Chondrocyte (in vitro differentiated cells): ENCODE results near the gene RPL14. TPM values are rescaled to one million over a fixed set of nuclear protein-coding genes. Genes with fewer than 3 reads are reported as not detected.

Experiments used
- DNase-seq: peaks from one replicate; pipeline ENCODE4 v3.0.0; 2021; ENCODE audit warnings: mixed read lengths, low spot score
- H3K27ac Mint-ChIP-seq: one replicate; pipeline ENCODE4 v1.8.0; 2021; ENCODE audit warnings: mild to moderate bottlenecking, moderate library complexity, mixed read lengths; ENCODE audit not compliant: unreplicated experiment
- H3K27me3 Mint-ChIP-seq: 2 replicates; pipeline ENCODE4 v1.8.0; 2021; ENCODE audit warnings: low read depth, mixed read lengths
- H3K36me3 Mint-ChIP-seq: 2 replicates; pipeline ENCODE4 v1.8.0; 2021; ENCODE audit warnings: low read depth, mixed read lengths
- H3K4me1 Mint-ChIP-seq: 2 replicates; pipeline ENCODE4 v1.8.0; 2021; ENCODE audit warnings: low read depth, mild to moderate bottlenecking, mixed read lengths
- H3K4me3 Mint-ChIP-seq: one replicate; pipeline ENCODE4 v1.8.0; 2021; ENCODE audit warnings: mild to moderate bottlenecking, moderate library complexity, mixed read lengths; ENCODE audit not compliant: unreplicated experiment
- H3K9me3 Mint-ChIP-seq: 2 replicates; pipeline ENCODE4 v1.8.0; 2021; ENCODE audit warnings: low read depth, mixed read lengths
- long read RNA-seq: library from polyadenylated mRNA; stranded (forward); transcript quantifications from one replicate; pipeline ENCODE4 v2.0.0, GENCODE V29; 2021
- total RNA-seq: library from RNA; stranded (reverse); gene quantifications from 3 replicates; pipeline ENCODE4 v1.2.1, GENCODE V29; 2021
- TF ChIP-seq, protein P1 (sequence below): fragments of 200-600 bp; sonication (generic); IDR thresholded peaks from 2 replicates; pipeline ENCODE4 v1.5.0; 2021; ENCODE audit warnings: antibody characterized with exemption, mild to moderate bottlenecking, moderate library complexity

Gene RPL14
- 1,107 to 1,188 TPM (median 1,159 TPM) in 3 replicates for total RNA-seq
- long read RNA-seq, full-length matches to known transcripts, result 205 of 211 reads
- long read RNA-seq, partial matches to known transcripts, result 4 of 211 reads
- long read RNA-seq, other reads (novel, unspliced or antisense), result 2 of 211 reads

DNA sequence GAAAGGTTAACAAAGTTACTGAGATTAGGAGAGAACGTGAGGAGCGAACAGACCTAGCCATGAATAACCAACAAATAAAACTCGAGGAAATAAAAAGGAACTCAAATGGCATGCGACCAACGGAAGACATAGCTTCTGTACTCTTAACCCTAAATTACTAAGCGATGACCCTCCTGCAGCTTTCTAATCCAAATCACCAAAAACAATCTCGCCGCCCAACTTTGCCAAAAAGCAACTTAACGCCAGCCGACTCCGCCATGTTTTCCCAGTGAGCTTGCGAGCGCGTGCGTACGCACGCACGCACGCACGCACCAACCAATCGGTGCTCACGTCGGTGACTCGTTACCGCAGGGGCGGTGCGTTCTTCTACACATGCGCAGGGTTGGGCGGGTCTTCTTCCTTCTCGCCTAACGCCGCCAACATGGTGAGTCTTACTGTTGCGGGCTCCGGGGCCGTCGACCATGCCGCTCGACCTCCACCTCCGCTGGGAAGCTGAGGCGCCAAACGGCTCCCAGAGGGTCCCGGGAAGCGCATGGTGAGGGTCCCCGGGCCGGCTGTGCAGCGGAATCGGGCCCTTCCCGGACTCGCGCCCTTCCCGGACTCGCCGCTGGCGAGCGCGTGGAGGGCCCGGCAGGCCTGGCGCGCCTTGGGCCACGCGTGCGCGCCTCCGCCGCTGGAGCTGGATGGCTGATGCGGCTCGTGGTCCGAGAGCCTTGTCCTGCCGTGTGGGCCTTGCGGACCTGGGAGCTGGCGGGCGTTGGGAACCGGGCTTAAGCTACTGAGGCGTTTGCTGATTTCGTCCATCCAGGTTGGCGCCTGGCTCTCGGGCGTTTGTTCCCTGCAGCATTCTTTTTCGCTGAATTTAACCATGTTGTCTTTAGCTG is at the start of gene RPL14:
Gene RPL14 (plus strand): TSS at position 400 of the 884 bp plus-strand sequence. CDS start 133 bp downstream, at position 533.
- peak within 1 kb of the TSS; percentile 76 for H3K27ac Mint-ChIP-seq
- TF ChIP-seq, protein P1, sequence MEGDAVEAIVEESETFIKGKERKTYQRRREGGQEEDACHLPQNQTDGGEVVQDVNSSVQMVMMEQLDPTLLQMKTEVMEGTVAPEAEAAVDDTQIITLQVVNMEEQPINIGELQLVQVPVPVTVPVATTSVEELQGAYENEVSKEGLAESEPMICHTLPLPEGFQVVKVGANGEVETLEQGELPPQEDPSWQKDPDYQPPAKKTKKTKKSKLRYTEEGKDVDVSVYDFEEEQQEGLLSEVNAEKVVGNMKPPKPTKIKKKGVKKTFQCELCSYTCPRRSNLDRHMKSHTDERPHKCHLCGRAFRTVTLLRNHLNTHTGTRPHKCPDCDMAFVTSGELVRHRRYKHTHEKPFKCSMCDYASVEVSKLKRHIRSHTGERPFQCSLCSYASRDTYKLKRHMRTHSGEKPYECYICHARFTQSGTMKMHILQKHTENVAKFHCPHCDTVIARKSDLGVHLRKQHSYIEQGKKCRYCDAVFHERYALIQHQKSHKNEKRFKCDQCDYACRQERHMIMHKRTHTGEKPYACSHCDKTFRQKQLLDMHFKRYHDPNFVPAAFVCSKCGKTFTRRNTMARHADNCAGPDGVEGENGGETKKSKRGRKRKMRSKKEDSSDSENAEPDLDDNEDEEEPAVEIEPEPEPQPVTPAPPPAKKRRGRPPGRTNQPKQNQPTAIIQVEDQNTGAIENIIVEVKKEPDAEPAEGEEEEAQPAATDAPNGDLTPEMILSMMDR, result no peak
- H3K9me3 Mint-ChIP-seq, result no peaks in the 10 kb centered on the region
- H3K36me3 Mint-ChIP-seq, result peaks cover 26% of the 10 kb centered on the region
- peak; percentile 97 for DNase-seq
- peak within 1 kb of the TSS; percentile 74 for H3K4me3 Mint-ChIP-seq
- H3K4me1 Mint-ChIP-seq, result peaks cover 49% of the 10 kb centered on the region
- H3K27me3 Mint-ChIP-seq, result no peaks in the 10 kb centered on the region

DNA sequence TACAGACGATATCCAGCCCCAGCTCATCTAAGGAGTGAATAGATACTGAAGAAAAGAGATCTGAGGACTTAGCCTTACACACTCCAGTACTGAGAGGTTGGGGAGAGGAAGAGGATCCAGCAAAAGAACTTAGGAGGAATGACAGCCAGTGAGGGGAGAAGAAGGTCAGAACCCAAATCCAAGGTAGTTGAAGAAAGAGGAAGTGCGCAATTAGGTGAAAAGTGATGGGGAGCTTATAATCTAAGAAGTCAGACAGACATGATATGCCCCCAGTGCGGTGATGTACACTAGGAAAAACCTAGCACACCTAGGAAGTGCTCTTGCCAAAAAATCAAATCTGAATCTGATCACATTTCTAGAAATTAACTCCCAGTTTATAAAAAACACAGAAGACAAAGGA is 49.5 kb upstream of the RPL14 start:
- H3K36me3 Mint-ChIP-seq, result no peaks in the 10 kb centered on the region
- no peaks in the 10 kb centered on the region for H3K27me3 Mint-ChIP-seq
- no peak overlapping the region for H3K27ac Mint-ChIP-seq
- no peaks in the 10 kb centered on the region for H3K9me3 Mint-ChIP-seq
- no peak for DNase-seq
- H3K4me1 Mint-ChIP-seq, result no peaks in the 10 kb centered on the region
- no peak overlapping the region for H3K4me3 Mint-ChIP-seq
- TF ChIP-seq, protein P1, result no peak

DNA sequence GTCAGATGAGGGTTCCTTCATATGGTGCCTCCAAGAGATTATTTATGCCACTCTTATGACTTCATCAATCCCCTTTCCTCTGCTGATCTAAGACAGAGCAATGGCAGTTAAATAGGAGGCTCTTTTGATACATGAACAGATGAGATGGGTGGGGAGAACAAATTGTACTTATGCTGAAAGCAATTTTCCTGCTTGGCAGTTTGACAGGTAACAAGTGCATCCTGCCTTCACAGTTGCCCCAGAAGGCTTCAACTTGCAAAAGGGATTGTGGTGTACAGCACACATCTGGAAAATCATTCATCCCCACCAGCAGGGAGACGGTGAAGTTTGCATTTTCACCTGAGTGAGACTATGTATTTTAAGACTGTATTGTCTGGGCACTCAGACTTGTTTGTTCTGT is 42.9 kb upstream of the RPL14 start:
- no peak overlapping the region for H3K27ac Mint-ChIP-seq
- H3K4me1 Mint-ChIP-seq, result no peaks in the 10 kb centered on the region
- DNase-seq, result no peak
- no peaks in the 10 kb centered on the region for H3K36me3 Mint-ChIP-seq
- TF ChIP-seq, protein P1, result no peak
- H3K27me3 Mint-ChIP-seq, result peaks cover 18% of the 10 kb centered on the region
- H3K4me3 Mint-ChIP-seq, result no peak overlapping the region
- H3K9me3 Mint-ChIP-seq, result no peaks in the 10 kb centered on the region

DNA sequence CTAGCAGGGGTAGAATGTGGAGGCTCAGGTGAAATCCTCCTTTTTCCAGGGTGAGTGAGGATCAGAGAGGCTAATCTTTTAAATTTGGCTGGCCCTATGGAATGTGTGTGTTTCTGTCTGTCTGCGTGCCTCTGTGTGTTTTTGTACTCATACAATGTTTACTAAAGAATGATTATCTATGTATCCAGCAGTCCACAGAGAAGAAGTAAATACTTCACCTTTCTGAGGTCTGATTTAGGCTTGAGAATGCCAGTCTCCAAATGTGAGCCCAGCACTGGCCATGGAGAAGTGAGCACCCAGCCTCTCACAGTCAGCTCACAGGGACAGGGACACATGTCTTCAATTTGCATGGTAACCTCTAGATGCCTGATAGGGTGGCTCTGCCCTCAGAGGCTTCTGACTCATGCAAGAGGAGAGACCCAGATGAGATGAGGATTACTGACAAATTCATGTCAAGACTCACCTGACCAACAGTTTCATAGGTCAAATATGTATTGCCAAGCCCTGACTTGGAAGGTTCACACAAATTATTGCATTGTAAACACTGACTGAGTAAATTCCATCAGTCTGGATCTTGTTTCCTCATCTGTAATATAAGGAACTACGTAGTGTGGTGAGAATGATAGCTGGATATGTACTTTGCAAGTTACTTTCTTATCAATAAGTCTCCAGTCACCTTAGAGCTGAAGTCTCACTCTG is 39.1 kb upstream of the RPL14 start:
- Mint-ChIP-seq H3K36me3 (no peaks in the 10 kb centered on the region), H3K4me1 (no peaks in the 10 kb centered on the region), H3K9me3 (no peaks in the 10 kb centered on the region), H3K27ac (no peak overlapping the region), H3K27me3 (peaks cover 18% of the 10 kb centered on the region), H3K4me3 (no peak overlapping the region)
- TF ChIP-seq, protein P1, result no peak
- DNase-seq, result no peak

DNA sequence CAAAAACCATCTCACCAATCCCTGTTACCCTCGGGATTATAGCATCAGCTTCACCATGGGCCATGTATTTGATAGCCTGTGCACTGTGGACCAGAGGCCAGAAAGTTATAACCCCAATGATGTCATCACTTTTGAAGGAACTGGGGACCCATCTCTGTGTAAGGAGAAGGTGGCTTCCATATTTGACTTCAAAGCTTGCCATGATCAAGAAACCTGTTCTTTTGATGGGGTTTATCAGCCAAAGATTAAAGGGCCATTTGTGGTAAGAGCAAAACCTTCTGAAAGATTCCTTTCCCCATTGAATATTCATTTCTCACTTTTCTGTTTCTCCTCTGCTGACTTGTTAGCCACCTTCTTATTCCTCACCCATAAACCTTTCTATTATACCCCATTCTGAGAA is 34.3 kb upstream of the RPL14 start:
- H3K27ac Mint-ChIP-seq, result no peak overlapping the region
- TF ChIP-seq, protein P1, result no peak
- DNase-seq, result no peak
- H3K27me3 Mint-ChIP-seq, result no peaks in the 10 kb centered on the region
- no peaks in the 10 kb centered on the region for H3K9me3 Mint-ChIP-seq
- H3K4me1 Mint-ChIP-seq, result no peaks in the 10 kb centered on the region
- no peaks in the 10 kb centered on the region for H3K36me3 Mint-ChIP-seq
- no peak overlapping the region for H3K4me3 Mint-ChIP-seq
